ENCODE measurements around the gene GRAMD1B. TPM values are rescaled to one million over a fixed set of nuclear protein-coding genes. Genes with fewer than 3 reads are reported as not detected.

The GRAMD1B gene
- total RNA-seq, 2 donors from 2014 or later, result 1.7 to 1.9 TPM

DNA sequence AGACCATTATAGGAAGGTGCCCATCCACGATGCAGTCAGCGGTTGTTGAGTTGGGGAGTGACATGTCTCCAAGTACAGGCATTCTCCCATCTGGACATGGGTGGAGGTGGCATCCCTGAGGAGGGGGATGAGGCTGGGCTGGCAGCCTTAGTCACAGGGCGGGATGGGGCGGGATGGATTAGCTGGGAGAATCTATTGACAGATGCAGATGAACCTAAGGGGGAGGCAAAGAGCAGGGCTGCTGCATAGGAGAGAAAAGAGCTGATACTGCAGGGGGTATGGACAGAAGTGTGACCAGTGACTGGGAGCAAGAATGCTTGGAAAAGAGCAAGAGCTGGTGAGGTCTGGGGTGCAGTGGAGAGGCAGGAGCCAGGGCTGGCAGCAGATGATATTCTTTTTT is 181.6 kb downstream of the GRAMD1B start:
- H3K4me1 ChIP-seq, result no peaks in the 10 kb centered on the region
- H3K4me3 ChIP-seq, result no peak overlapping the region
- DNase-seq, result no peak
- H3K27me3 ChIP-seq, result no peaks in the 10 kb centered on the region
- H3K9ac ChIP-seq (ENCODE audit: low read depth in 2 of 2, low read length in 2 of 2), result no peak overlapping the region
- H3K27ac ChIP-seq, result no peak overlapping the region
- no peaks in the 10 kb centered on the region for H3K9me3 ChIP-seq
- intact Hi-C loops (cut with DNase I), result no loop called here
- no peaks in the 10 kb centered on the region for H3K36me3 ChIP-seq
- TF ChIP-seq, protein P1, sequence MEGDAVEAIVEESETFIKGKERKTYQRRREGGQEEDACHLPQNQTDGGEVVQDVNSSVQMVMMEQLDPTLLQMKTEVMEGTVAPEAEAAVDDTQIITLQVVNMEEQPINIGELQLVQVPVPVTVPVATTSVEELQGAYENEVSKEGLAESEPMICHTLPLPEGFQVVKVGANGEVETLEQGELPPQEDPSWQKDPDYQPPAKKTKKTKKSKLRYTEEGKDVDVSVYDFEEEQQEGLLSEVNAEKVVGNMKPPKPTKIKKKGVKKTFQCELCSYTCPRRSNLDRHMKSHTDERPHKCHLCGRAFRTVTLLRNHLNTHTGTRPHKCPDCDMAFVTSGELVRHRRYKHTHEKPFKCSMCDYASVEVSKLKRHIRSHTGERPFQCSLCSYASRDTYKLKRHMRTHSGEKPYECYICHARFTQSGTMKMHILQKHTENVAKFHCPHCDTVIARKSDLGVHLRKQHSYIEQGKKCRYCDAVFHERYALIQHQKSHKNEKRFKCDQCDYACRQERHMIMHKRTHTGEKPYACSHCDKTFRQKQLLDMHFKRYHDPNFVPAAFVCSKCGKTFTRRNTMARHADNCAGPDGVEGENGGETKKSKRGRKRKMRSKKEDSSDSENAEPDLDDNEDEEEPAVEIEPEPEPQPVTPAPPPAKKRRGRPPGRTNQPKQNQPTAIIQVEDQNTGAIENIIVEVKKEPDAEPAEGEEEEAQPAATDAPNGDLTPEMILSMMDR (IDR thresholded peaks at IDR 0.05), result no peak

DNA sequence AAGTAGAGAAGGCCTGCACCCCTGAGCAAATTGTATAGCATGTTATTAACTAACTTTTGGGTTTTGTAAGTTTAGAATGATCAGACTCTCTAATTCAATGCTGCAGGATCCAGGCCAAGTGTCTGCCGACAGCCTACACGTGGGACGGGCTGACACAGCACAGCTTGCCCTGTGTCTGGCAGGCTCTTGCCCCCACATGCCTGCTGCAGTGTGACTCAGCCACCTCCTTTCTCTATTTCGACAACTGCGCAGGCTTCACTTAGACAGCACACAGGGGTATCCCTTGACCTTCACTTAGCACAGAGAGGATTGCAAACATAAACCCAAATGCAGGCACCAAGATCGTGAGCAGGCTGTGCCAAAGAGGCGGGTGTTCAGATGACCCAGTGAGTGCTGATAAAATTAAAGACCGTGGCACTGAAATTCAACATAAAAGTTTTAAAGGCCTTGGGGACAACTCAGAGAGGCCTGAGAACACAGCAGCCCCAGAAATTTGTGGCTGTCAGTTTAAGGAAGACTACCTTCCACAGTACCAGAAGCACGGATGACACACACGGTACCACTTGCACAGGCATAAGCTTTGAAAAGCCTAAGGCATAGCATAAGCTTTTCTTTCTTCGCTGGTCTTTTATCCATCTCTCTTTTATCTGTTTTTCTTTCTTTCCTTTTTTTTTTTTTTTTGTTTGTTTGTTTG is 186.6 kb downstream of the GRAMD1B start:
- Histone ChIP-seq H3K9me3 (no peaks in the 10 kb centered on the region), H3K36me3 (no peaks in the 10 kb centered on the region), H3K4me3 (no peak overlapping the region), H3K9ac (ENCODE audit: low read depth in 2 of 2, low read length in 2 of 2) (no peak overlapping the region), H3K27me3 (no peaks in the 10 kb centered on the region), H3K27ac (no peak overlapping the region), H3K4me1 (no peaks in the 10 kb centered on the region)
- no peak for DNase-seq
- TF ChIP-seq, protein P1 (IDR thresholded peaks at IDR 0.05), result no peak
- intact Hi-C loops (cut with DNase I), result no loop called here

DNA sequence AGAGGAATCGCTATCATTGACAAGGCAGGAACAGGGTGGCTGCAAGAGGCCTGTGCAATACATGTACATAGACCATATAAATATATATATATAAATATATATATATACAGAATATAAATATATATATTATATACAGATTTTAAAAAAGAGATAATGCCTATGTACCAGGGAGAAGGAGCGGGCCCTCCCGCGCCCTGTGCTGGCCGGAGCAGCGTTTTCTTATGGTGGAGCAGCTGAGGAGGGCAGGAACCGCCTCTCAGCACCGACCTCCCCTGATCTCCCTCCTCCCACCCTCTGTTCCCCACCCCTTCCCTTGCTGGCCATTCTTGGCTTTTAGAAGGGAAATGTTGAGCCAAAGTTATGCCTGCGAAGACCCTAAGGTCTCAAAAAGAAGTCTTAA is 192.5 kb downstream of the GRAMD1B start:
- Histone ChIP-seq H3K9ac (ENCODE audit: low read depth in 2 of 2, low read length in 2 of 2) (no peak overlapping the region), H3K27ac (no peak overlapping the region), H3K27me3 (no peaks in the 10 kb centered on the region), H3K4me1 (no peaks in the 10 kb centered on the region), H3K4me3 (no peak overlapping the region), H3K36me3 (no peaks in the 10 kb centered on the region), H3K9me3 (no peaks in the 10 kb centered on the region)
- DNase-seq, result no peak
- intact Hi-C loops (cut with DNase I), result no loop called here
- TF ChIP-seq, protein P1 (IDR thresholded peaks at IDR 0.05), result no peak

DNA sequence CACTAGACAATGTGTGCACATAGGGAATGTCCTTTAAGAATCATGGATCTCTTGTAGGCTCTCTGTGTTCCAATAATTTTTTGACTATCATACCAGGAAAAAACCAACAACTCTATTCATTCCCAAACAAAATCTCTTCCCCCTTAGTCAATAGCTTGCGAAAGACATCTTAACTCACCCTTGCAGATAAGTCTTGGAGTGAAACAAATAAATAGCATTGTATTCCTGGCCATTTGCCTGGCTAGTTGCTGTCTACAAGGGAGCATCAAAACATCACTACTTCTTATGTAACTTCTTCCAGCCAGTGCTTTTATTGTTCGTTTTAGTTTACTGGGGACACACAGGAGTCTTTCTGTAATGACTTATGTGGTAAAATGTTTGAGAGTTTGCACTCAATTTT is 194.9 kb downstream of the GRAMD1B start:
- Histone ChIP-seq H3K4me1 (no peaks in the 10 kb centered on the region), H3K4me3 (no peak overlapping the region), H3K27me3 (no peaks in the 10 kb centered on the region), H3K27ac (no peak overlapping the region), H3K9ac (ENCODE audit: low read depth in 2 of 2, low read length in 2 of 2) (no peak overlapping the region), H3K9me3 (no peaks in the 10 kb centered on the region), H3K36me3 (no peaks in the 10 kb centered on the region)
- TF ChIP-seq, protein P1 (IDR thresholded peaks at IDR 0.05), result no peak
- intact Hi-C loops (cut with DNase I), result no loop called here
- DNase-seq, result no peak

DNA sequence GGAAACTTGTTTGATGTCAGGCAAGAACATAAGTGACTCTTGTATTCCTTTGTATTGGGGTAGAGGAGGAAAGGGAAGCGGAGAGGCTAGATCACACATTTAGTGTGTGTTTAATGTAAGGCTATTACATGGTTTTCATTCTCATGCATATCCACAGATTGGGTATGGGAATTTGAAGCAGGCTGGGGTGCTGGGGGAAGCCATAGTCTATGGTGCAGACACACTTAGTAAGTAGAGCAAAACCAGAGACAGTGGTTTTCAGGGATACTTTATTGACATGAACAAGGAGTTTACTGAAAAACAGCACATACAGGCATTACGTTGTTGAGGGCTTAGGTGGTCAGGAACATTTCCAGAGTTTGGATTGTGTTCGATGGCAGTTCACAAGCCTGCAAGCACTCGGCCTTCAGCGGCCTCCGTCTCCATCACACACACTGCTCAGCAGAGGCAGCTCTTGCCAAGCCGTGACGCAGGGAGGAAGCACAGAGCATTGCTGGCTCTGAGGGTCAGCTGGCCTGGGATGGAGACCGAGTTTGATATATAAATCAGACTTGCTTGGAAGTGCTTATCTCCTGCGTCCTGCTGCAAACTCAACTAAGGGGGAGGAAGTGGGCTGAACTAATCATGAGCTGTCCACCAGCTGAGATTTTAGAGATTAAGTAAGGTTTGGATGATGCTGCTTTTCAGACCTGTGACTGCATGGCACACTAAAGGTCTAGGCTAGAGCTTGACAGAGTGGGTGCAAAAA is 199.0 kb downstream of the GRAMD1B start:
- H3K4me3 ChIP-seq, result no peak overlapping the region
- H3K36me3 ChIP-seq, result no peaks in the 10 kb centered on the region
- intact Hi-C loops (cut with DNase I), result no loop called here
- H3K27ac ChIP-seq, result no peak overlapping the region
- H3K27me3 ChIP-seq, result no peaks in the 10 kb centered on the region
- no peaks in the 10 kb centered on the region for H3K4me1 ChIP-seq
- H3K9ac ChIP-seq (ENCODE audit: low read depth in 2 of 2, low read length in 2 of 2), result no peak overlapping the region
- TF ChIP-seq, protein P1 (IDR thresholded peaks at IDR 0.05), result no peak
- no peak for DNase-seq
- no peaks in the 10 kb centered on the region for H3K9me3 ChIP-seq
